ENCODE results near the gene REXO1. TPM values are rescaled to one million over a fixed set of nuclear protein-coding genes. Genes with fewer than 3 reads are reported as not detected.

REXO1 gene
- total and polyA plus RNA-seq, 2 experiments from 2014 or later = 20.2 to 90.1 TPM

GRCh38 chr19:1825909-1826556 lies 22.2 kb downstream of the REXO1 start:
- H3F3A ChIP-seq (replicated peaks; ENCODE audit: low read depth) = 0 out of 2 replicates have a peak, but pooled peaks cover 4% of the 10 kb centered on the region
- no peaks in the 10 kb centered on the region for H3K27me3 ChIP-seq (ENCODE audit: insufficient read depth)
- no peaks in the 10 kb centered on the region for H3K4me1 ChIP-seq (ENCODE audit: insufficient read depth)
- no peak overlapping the region for H2AFZ ChIP-seq
- Mint-ChIP-seq H3K27ac (peak overlapping the region; percentile 91), H3K36me3 (ENCODE audit: low read depth) (peaks cover 26% of the 10 kb centered on the region), H3K9me3 (no peaks in the 10 kb centered on the region), H3K4me1 (peaks cover 6% of the 10 kb centered on the region; the same call in 2 of the 3 replicates), H3K4me3 (no peak overlapping the region; the same call in 2 of the 3 replicates), H3K27me3 (ENCODE audit: insufficient read depth, low read depth, poor library complexity) (peaks cover 4% of the 10 kb centered on the region)
- H4K20me1 ChIP-seq (replicated peaks; ENCODE audit: insufficient read depth) = peaks cover 12% of the 10 kb centered on the region
- no peak overlapping the region for H3K4me3 ChIP-seq
- TF ChIP-seq CTCF (conservative IDR thresholded peaks at IDR 0.05; ENCODE audit: low read depth in 2 of 2) (peak; percentile 91 to 96), ZNF331 (CRISPR knock-in tag; IDR thresholded peaks at IDR 0.05; ENCODE audit: low read depth) (no peak), REST (IDR thresholded peaks at IDR 0.05; ENCODE audit: unreplicated experiment) (no peak), CREB1 (CRISPR knock-in tag; IDR thresholded peaks at IDR 0.05; ENCODE audit: low read depth) (no peak), NANOG (IDR thresholded peaks at IDR 0.05; ENCODE audit: borderline replicate concordance) (no peak)
- no peaks in the 10 kb centered on the region for H3K9me2 ChIP-seq (ENCODE audit: insufficient read depth)
- peaks cover 8% of the 10 kb centered on the region; the same call in 1 of the 2 replicates for H3K79me2 ChIP-seq (replicated peaks; ENCODE audit: insufficient read depth)
- ATAC-seq (peak; percentile 82), DNase-seq (ENCODE audit: low spot score) (peak; percentile 92)
- H3K36me3 ChIP-seq (ENCODE audit: insufficient read depth) = no peaks in the 10 kb centered on the region
- no peak overlapping the region for H3K27ac ChIP-seq (ENCODE audit: low read depth)
- H3K4me2 ChIP-seq = peak overlapping the region; percentile 51; the same call in 1 of the 2 replicates

GRCh38 chr19:1824252-1824622 lies 24.0 kb downstream of the REXO1 start:
- no peak for DNase-seq (ENCODE audit: low spot score)
- H3K36me3 ChIP-seq (ENCODE audit: insufficient read depth) = no peaks in the 10 kb centered on the region
- no peak for TF ChIP-seq ZNF462 (CRISPR knock-in tag; IDR thresholded peaks at IDR 0.05)
- TF ChIP-seq POLR2AphosphoS5 (IDR thresholded peaks at IDR 0.05; ENCODE audit: low read depth) = no peak

More at GRCh38 chr19:1824252-1824622, 24.0 kb downstream of the REXO1 start:
- Histone ChIP-seq H3K27ac (ENCODE audit: low read depth) (no peak overlapping the region), H3K4me1 (ENCODE audit: insufficient read depth) (no peaks in the 10 kb centered on the region), H2AFZ (no peak overlapping the region), H4K20me1 (replicated peaks; ENCODE audit: insufficient read depth) (peaks cover 4% of the 10 kb centered on the region; the same call in 1 of the 2 replicates), H3K79me2 (replicated peaks; ENCODE audit: insufficient read depth) (no peaks in the 10 kb centered on the region; the same call in 1 of the 2 replicates), H3K9me2 (ENCODE audit: insufficient read depth) (no peaks in the 10 kb centered on the region), H3K4me3 (no peak overlapping the region), H3K27me3 (ENCODE audit: insufficient read depth) (no peaks in the 10 kb centered on the region), H3F3A (replicated peaks; ENCODE audit: low read depth) (0 out of 2 replicates have a peak, but pooled peaks cover 4% of the 10 kb centered on the region), H3K4me2 (no peak overlapping the region)
- H3K27me3 Mint-ChIP-seq (ENCODE audit: insufficient read depth, low read depth, poor library complexity) = peaks cover 4% of the 10 kb centered on the region
- H3K36me3 Mint-ChIP-seq (ENCODE audit: low read depth) = peaks cover 34% of the 10 kb centered on the region
- no peak overlapping the region; the same call in 2 of the 3 replicates for H3K4me3 Mint-ChIP-seq
- peaks cover 8% of the 10 kb centered on the region for H3K4me1 Mint-ChIP-seq
- no peak overlapping the region for H3K27ac Mint-ChIP-seq
- no peaks in the 10 kb centered on the region for H3K9me3 Mint-ChIP-seq
- ATAC-seq = no peak
